ENCODE measurements around the gene SDHAF2.
"Not testable (repeated sequence)": the region's sequence is repeated elsewhere in the genome, so short reads cannot be mapped to it uniquely, and the experiment has no call there.

SDHAF2 gene

DNA sequence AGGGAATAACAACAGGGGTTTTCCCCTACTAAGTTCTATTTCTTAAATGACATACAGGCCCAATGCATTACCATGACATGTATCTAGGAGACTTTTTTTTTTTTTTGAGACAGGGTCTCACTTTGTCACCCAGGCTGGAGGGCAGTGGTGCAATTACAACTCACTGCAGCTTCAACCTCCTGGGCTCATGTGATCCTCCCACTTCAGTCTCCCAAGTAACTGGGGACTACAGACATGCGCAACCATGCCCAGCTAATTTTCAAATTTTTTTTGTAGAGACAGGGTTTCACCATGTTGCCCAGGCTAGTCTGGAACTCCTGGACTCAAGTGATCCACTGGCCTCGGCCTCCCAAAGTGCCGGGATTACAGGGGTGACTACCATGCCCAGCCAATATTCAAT, 7.7 kb upstream of the SDHAF2 start:
- H3K4me3 ChIP-seq (ENCODE audit: low read depth, low read length): no peak overlapping the region
- no peak for DNase-seq (ENCODE audit: low read depth)
- TF ChIP-seq, protein P1, sequence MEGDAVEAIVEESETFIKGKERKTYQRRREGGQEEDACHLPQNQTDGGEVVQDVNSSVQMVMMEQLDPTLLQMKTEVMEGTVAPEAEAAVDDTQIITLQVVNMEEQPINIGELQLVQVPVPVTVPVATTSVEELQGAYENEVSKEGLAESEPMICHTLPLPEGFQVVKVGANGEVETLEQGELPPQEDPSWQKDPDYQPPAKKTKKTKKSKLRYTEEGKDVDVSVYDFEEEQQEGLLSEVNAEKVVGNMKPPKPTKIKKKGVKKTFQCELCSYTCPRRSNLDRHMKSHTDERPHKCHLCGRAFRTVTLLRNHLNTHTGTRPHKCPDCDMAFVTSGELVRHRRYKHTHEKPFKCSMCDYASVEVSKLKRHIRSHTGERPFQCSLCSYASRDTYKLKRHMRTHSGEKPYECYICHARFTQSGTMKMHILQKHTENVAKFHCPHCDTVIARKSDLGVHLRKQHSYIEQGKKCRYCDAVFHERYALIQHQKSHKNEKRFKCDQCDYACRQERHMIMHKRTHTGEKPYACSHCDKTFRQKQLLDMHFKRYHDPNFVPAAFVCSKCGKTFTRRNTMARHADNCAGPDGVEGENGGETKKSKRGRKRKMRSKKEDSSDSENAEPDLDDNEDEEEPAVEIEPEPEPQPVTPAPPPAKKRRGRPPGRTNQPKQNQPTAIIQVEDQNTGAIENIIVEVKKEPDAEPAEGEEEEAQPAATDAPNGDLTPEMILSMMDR (conservative IDR thresholded peaks at IDR 0.05; ENCODE audit: low read depth, low read length): no peak

DNA sequence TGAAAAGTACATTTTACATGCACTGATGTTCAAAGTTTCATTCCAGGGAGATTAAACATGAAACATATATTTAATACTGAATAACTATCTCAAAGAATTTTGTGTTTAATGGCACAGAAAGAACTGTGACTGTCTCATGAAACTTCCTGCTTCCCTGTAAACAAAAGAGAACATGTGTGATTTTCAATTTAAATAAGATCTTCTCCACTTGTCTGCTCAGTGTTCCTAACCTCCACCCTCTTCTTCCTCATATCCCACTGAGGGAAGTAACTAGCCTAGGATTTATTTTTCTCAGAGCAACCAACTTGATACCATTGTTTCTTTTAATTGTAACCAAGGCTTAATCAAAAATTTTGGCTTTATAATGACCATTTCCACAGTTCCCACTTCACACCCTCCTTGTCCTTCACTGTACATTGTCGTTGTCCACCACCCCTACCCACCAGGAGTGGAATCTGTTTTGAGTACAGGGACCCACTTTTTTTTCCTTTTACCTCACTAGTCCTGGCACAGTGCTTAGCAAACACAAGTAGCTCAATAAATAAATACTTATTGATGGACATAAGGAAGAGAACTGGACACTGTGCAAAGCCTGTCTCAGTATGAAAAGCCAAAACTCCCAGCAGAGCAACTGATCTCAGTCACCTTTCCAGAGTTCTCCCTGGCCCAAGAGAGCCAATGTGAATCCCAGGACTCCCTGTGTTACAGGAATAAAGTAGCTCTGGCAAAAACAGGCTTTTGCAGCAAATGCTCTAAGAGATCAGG, 4.4 kb upstream of the SDHAF2 start:
- TF ChIP-seq, protein P1 (conservative IDR thresholded peaks at IDR 0.05; ENCODE audit: low read depth, low read length): no peak
- H3K4me3 ChIP-seq (ENCODE audit: low read depth, low read length): no peak overlapping the region
- DNase-seq (ENCODE audit: low read depth): no peak

DNA sequence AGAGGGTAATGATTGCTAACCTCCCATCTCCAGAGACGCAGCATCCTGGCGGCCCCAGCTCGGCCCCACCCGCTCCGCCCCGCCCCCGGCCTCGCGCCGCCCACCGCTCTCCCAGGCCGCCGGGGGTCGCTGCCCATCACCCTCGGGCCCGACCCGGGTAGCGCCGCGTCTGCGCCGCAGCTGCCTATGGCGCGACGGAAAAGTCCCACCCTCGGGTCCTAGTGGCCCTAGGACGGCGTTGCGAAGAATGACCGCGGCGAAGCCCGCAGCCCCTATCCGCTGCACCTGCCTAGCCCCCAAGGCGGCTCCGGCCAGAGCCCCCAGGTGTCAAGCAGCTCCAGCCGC, 606 bp upstream of the SDHAF2 start:
- TF ChIP-seq, protein P1 (conservative IDR thresholded peaks at IDR 0.05; ENCODE audit: low read depth, low read length): no peak
- peak overlapping the region; percentile 87 for H3K4me3 ChIP-seq (ENCODE audit: low read depth, low read length)
- peak; percentile 50 for DNase-seq (ENCODE audit: low read depth)

DNA sequence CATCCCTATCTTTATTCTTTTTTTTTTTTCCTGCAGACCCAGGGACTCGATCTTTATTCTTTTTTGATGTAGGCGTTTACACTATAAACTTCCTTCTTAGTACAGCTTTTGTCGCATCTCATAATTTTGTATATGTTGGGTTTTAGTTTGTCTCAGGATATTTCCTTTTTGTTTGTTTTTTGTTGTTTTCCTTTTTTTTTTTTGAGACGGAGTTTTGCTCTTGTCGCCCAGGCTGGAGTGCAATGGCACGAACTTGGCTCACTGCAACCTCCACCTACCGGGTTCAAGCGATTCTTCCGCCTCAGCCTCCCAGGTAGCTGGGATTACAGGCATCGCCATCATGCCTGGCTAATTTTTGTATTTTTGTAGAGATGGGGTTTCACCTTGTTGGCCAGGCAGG, 915 bp downstream of the SDHAF2 start:
- H3K4me3 ChIP-seq (ENCODE audit: low read depth, low read length): peak overlapping the region; percentile 87
- DNase-seq (ENCODE audit: low read depth): not testable (repeated sequence)

DNA sequence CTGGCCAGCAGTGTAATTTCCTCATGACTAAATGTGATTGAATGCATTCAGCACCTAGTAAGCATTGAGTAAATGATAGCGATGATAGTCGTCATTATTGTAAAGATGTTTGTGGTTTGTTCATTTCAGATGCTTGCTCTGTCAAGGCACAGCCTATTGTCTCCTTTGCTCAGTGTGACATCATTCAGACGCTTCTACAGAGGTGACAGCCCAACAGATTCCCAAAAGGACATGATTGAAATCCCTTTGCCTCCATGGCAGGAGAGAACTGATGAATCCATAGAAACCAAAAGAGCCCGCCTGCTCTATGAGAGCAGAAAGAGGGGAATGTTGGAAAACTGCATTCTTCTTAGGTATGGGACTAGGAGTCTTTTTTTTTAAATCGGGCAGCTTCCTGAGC, 7.6 kb downstream of the SDHAF2 start:
- TF ChIP-seq, protein P1 (conservative IDR thresholded peaks at IDR 0.05; ENCODE audit: low read depth, low read length): no peak
- H3K4me3 ChIP-seq (ENCODE audit: low read depth, low read length): no peak overlapping the region
- no peak for DNase-seq (ENCODE audit: low read depth)

DNA sequence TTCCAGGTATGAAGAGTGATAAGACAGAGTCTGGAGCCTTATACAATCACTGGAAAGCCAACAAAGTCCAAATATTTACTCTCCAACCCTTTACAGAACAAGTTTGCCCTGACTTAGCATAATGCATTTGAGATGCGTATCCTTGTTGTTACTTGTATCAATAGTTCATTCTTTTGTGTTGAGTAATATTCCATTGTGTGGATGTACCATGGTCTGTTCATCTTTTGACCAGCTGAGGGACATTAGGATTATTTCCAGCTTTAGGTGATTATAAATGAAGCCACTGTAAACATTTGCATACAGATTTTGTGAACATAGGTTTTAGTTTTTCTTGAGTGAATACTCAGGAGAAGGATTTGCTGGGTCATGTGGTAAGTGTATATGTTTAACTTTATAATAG, 9.7 kb downstream of the SDHAF2 start:
- TF ChIP-seq, protein P1 (conservative IDR thresholded peaks at IDR 0.05; ENCODE audit: low read depth, low read length): no peak
- no peak for DNase-seq (ENCODE audit: low read depth)
- H3K4me3 ChIP-seq (ENCODE audit: low read depth, low read length): no peak overlapping the region

DNA sequence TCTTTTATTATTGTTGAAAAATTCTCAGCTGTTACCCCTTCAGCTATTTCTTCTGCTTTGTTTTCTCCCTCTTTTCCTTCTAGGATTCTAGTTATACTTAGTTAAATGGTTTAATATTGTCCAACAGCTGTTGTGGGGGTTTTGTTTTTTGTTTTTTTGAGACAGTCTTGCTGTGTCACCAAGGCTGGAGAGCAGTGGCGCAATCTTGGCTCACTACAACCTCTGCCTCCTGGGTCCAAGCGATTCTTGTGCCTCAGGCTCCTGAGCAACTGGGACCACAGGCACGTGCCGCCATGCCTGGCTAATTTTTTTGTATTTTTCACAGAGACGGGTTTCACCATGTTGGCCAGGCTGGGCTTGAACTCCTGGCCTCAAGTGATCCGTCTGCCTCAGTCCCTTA, 12.7 kb downstream of the SDHAF2 start:
- H3K4me3 ChIP-seq (ENCODE audit: low read depth, low read length): no peak overlapping the region
- DNase-seq (ENCODE audit: low read depth): no peak
- TF ChIP-seq, protein P1 (conservative IDR thresholded peaks at IDR 0.05; ENCODE audit: low read depth, low read length): no peak
